Vagina (tissue), 2 donors: ENCODE data around the gene MAGEF1.

Experiments
- CTCF ChIP-seq, 3 experiments: fragments of 450-650 bp in 2 of 3; fragments of 200-600 bp in 1 of 3; sonication (generic) in 1 of 3; IDR thresholded peaks; one replicate each; pipeline ENCODE4 v1.5.1; 2017 to 2019; ENCODE audit warnings: antibody characterized with exemption in 3 of 3, mild to moderate bottlenecking in 2 of 3, moderate library complexity in 2 of 3
- POLR2AphosphoS5 ChIP-seq, 2 donors: sonication (generic); formaldehyde crosslinking; IDR thresholded peaks; one replicate each; pipeline ENCODE4 v1.9.0; 2017; ENCODE audit warnings: antibody characterized with exemption in 2 of 2, mild to moderate bottlenecking in 2 of 2, low read depth in 1 of 2; ENCODE audit not compliant: insufficient read depth in 1 of 2

- no peak for TF ChIP-seq CTCF (IDR thresholded peaks at IDR 0.05)
- TF ChIP-seq POLR2AphosphoS5 (IDR thresholded peaks at IDR 0.05; ENCODE audit: insufficient read depth in 1 of 2, low read depth in 1 of 2), result no peak
Observed at GRCh38 chr3:184674626-184675025, 37.2 kb downstream of the MAGEF1 start.
